GM13976 (cell line): ENCODE results near the gene RNF4.
"Not testable (repeated sequence)": the region's sequence is repeated elsewhere in the genome, so short reads cannot be mapped to it uniquely, and the experiment has no call there.

Experiments used
- DNase-seq: peaks from one replicate; pipeline ENCODE4 v3.0.0; 2012; ENCODE audit warnings: low spot score
- in situ Hi-C: fragments of 300-500 bp; cut with MboI; formaldehyde crosslinking; loops from one replicate; pipeline ENCODE4 v1.12.0; 2022; ENCODE audit warnings: low sequenced_read_pairs, mixed read lengths, inconsistent platforms; ENCODE audit not compliant: unreplicated experiment
- TF ChIP-seq, protein P1 (sequence below): IDR thresholded peaks from 2 replicates; pipeline ENCODE4 v1.5.1; 2012; ENCODE audit warnings: borderline replicate concordance, mild to moderate bottlenecking; ENCODE audit not compliant: insufficient read depth; ENCODE audit errors: extremely low read depth, missing control alignments, control extremely low read depth

The RNF4 gene

DNA sequence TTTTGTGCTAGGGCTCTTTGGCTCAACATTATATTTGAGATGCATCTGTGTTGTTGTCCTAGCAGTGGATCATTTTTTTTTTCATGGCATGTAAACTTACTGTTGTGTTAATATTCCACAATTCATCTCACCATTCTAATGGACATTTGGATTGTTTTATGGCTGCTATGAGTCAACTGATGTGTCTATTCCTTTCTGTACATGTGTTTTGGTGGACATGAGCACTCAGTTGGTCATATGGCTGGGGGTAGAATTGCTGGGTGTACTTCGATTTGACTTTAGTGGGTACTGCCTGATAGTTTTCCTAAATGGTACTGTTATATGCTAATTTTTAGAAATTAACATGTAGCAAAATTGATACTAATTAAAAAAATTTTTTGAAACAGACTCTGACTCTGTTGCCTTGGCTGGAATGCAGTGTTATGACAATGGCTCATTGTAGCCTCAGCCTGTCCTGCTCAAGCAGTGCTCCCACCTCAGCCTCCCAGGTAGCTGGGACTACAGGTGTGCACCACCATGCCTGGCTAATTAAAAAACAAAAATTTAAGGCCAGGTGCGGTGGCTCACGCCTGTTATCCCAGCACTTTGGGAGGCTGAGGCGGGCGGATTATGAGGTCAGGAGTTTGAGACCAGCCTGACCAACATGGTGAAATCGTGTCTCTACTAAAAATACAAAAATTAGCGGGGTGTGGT lies 76.6 kb downstream of the RNF4 start:
- in situ Hi-C loops: no loop called here
- TF ChIP-seq, protein P1, sequence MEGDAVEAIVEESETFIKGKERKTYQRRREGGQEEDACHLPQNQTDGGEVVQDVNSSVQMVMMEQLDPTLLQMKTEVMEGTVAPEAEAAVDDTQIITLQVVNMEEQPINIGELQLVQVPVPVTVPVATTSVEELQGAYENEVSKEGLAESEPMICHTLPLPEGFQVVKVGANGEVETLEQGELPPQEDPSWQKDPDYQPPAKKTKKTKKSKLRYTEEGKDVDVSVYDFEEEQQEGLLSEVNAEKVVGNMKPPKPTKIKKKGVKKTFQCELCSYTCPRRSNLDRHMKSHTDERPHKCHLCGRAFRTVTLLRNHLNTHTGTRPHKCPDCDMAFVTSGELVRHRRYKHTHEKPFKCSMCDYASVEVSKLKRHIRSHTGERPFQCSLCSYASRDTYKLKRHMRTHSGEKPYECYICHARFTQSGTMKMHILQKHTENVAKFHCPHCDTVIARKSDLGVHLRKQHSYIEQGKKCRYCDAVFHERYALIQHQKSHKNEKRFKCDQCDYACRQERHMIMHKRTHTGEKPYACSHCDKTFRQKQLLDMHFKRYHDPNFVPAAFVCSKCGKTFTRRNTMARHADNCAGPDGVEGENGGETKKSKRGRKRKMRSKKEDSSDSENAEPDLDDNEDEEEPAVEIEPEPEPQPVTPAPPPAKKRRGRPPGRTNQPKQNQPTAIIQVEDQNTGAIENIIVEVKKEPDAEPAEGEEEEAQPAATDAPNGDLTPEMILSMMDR: no peak
- DNase-seq: no peak

DNA sequence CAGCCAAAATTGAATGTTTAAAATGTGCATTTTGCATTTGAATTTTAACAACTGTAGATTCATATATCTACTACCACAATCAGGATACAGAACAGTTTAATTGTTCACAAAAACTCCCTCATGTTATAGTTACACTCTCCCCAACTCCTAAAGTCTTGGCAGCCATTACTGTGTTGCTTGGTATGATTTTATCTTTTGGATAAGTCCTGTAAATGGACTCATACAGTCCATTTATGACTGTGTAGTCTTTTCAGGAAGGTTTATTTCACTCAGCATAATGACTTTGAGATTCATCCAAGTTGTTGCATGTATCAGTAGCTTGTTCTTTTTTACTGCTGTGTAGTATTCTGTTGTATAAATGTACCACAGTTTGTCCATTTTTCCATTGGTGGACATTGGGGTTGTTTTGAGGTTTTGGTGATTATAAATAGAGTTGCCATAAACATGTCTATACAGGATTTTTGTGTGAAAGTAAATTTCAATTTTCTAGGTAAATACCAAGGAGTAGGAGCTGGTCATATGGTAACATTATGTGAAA lies 77.4 kb downstream of the RNF4 start:
- TF ChIP-seq, protein P1: no peak
- no peak for DNase-seq
- in situ Hi-C loops: no loop called here

DNA sequence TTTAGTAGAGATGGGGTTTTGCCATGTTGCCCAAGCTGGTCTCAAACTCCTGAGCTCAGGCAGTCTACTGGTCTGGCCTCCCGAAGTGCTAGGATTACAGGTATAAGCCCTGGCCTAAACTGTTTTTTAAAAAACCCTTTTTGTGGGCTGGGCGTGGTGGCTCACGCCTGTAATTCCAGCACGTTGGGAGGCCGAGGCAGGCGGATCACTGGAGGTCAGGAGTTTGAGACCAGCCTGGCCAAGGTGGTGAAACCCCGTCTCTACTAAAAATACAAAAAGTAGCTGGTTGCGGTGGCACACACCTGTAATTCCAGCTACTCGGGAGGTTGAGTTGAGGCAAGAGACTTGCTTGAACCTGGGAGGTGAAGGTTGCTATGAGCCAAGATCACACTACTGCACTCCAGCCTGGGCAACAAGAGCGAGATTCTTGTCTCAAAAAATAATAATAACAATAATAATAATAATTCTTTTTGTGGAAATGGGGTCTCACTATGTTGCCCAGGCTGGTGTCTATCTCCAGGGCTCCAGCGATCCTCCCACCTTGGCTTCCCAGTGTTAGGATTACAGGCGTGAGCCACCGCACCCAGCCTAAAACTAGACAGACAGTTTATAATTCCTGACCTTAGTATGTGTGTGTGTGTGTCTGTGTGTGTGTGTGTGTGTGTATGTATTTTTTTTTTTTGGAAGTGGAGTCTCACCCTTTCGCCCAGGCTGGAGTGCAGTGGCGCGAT lies 78.2 kb downstream of the RNF4 start:
- in situ Hi-C loops, DNase-seq: not testable (repeated sequence)

DNA sequence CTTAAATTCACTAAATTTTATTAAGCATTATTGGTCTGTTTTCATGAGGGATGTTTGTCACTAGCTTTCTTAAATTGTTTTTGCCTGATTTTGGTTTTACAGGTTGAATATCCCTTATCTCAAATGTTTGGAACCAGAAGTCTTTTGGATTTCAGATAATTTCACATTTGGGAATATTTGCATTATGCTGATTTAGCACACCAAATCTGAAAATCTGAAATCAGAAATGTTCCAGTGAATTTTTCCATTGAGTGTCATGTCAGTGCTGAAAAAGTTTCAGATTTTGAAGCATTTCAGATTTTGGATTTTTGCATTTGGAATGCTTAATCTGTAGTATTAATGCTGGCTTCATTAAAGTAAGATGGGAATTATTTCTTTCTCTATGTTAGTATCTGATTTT lies 82.2 kb downstream of the RNF4 start:
- in situ Hi-C loops: no loop called here
- DNase-seq: no peak
- TF ChIP-seq, protein P1: no peak

DNA sequence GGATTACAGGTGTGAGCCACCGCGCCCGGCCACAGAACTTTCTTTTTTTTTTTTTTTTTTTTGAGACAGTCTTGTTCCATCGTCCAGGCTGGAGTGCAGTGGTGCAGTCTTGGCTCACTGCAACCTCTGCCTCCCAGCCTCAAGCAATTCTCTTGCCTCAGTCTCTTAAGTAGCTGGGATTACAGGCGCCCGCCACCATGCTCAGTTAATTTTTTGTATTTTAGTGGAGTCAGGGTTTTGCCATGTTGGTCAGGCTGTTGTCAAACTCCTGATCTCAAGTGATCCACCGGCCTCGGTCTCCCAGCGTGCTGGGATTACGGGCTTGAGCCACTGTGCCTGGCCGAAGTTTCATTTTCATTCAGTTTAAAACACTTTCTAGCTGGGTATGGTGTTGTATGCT lies 83.9 kb downstream of the RNF4 start:
- TF ChIP-seq, protein P1: no peak
- in situ Hi-C loops: no loop called here
- DNase-seq: no peak

DNA sequence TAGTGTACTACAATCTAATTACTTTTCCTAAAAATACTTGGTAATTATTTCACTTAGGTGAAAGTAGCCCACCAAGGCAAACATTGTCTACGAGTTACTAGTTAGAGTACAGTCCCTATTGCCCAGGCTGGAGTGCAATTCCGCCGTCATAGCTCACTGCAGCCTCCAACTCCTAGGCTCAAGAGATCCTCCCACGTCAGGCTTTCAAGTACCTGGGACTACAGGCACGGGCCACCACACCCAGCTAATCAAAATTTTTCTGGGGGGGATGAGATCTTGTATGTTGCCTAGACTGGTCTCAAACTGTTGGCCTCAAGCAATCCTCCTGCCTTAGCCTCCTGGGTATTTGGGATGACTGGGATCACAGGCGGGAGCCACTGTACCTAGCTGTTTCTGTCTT lies 89.4 kb downstream of the RNF4 start:
- in situ Hi-C loops: no loop called here
- TF ChIP-seq, protein P1: no peak
- DNase-seq: no peak

DNA sequence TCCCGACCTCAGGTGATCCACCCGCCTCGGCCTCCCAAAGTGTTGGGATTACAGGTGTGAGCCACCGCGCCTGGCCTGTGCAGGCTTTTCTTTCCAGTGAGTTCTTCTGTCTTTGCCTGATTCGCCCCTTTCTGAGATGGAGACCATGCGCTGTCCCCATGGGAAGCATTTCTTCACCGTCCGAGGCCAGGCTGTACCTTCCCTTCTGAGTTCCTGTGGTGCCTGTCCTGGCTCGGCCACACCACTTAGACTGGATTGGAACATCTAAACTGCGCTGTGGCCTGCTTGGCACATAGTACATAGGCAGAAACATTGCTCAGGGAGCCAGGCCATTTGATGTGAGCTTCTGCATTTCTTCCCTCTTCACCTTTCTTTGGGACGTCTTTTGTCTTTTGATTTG lies 91.3 kb downstream of the RNF4 start:
- DNase-seq: no peak
- in situ Hi-C loops: no loop called here
- TF ChIP-seq, protein P1: no peak
